Muscle of leg (tissue), 11 donors: ENCODE results near the gene SAMD8. TPM values are rescaled to one million over a fixed set of nuclear protein-coding genes. Genes with fewer than 3 reads are reported as not detected.
A peak's percentile ranks its signal among the peaks of the same experiment; 100 is the strongest.
"Not testable (repeated sequence)": the region's sequence is repeated elsewhere in the genome, so short reads cannot be mapped to it uniquely, and the experiment has no call there.

Experiments
- DNase-seq: peaks from one replicate; pipeline ENCODE4 v3.0.0; 2013
- H3K27ac ChIP-seq: one replicate; pipeline ENCODE4 v1.5.1; 2013; ENCODE audit warnings: mild to moderate bottlenecking, low read length, control low read depth
- H3K27me3 ChIP-seq: one replicate; pipeline ENCODE4 v1.6.1; 2013; ENCODE audit warnings: low read length; ENCODE audit not compliant: control insufficient read depth, insufficient read depth
- H3K36me3 ChIP-seq: one replicate; pipeline ENCODE4 v1.6.1; 2013; ENCODE audit warnings: low read length; ENCODE audit not compliant: control insufficient read depth, insufficient read depth
- H3K4me1 ChIP-seq: one replicate; pipeline ENCODE4 v1.6.1; 2013; ENCODE audit warnings: low read length; ENCODE audit not compliant: control insufficient read depth, insufficient read depth
- H3K4me3 ChIP-seq: one replicate; pipeline ENCODE4 v1.5.1; 2013; ENCODE audit warnings: low read length, control low read depth
- H3K9me3 ChIP-seq: replicated peaks from 2 replicates; pipeline ENCODE4 v1.6.1; 2013; ENCODE audit warnings: low read depth, low read length; ENCODE audit not compliant: control insufficient read depth
- WGBS: methylation state at CpG from one replicate; pipeline ENCODE4 v1.1.5; 2013; ENCODE audit warnings: missing lambda C conversion rate; ENCODE audit not compliant: insufficient coverage; 5-methylcytosine and 5-hydroxymethylcytosine counted together
- polyA plus RNA-seq, 8 donors: library from polyadenylated mRNA; unstranded; fragments of 120-200 nt; gene quantifications; one replicate each; pipeline versions ENCODE4 v1.2.1 to v1.2.3, GENCODE V29; 2013; ENCODE audit warnings: inconsistent platforms in 1 of 8, low replicate concordance in 1 of 8; ENCODE audit not compliant: insufficient read length in 8 of 8, insufficient read depth in 1 of 8
- total RNA-seq: library from RNA; stranded (reverse); fragments of 120-200 nt; gene quantifications from one replicate; pipeline ENCODE4 v1.2.4, GENCODE V29; 2013

The SAMD8 gene
- total and polyA plus RNA-seq, 9 donors: 9.2 to 15.6 (median 11.3) TPM

DNA sequence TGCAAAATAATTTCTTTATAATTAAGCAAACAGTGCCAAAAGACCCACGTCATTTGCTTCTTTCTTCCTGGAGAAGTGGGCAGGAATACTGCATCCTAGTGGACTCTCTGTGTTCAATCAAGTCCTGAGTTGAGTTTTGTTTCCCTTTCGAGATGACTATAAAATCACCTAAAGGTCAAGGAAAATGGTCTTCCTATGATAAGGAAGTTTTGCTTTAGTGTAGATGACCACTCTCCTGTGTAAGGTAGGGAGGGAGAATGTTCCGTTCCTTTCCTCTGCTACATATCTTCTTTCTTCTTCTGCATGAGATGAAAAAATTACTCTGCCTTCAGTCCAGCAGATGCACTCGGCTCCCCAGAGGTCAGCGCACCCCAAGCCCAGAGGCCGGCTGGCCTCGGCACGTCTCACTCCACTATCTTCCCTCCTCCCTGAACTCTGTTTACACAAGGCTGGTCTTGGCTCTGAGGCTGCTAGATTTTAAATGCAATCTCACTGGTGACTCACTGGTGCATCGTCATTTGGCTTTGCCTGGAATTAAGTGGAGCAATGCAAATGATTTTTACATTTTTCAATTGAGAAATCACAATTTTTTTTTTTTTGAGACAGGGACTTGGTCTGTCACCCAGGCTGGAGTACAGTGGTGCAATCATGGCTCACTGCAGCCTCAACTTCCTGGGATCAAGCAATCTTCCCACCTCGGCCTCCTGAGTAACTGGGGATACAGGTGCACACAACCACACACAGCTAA is 80.5 kb downstream of the SAMD8 start:
- Histone ChIP-seq H3K27ac (no peak overlapping the region), H3K36me3 (peaks cover 4% of the 10 kb centered on the region), H3K27me3 (no peaks in the 10 kb centered on the region), H3K4me3 (no peak overlapping the region), H3K4me1 (no peaks in the 10 kb centered on the region), H3K9me3 (no peaks in the 10 kb centered on the region)
- DNase-seq: no peak
- WGBS: 58% methylated on average over 5 of the region's 10 CpGs

DNA sequence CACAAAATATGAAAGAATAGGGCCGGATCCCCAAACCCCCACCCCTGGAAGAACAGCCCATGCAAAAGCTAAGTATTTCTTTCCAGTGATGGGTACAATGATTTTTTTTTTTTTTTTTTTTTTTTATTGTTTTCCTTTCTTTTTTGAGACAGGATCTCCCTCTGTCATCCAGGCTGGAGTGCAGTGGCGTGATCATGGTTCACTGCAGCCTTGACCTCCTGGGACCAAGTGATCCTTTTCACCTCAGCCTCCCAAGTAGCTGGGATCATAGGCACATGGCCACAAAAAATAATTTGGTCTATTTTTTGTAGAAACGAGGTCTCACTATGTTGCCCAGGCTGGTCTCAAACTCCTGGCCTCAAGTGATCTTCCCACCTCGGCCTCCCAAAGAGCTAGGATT is 83.2 kb downstream of the SAMD8 start:
- 100% methylated on average over 2 of the region's 4 CpGs for WGBS
- H3K27me3 ChIP-seq, H3K9me3 ChIP-seq, H3K4me1 ChIP-seq, H3K27ac ChIP-seq, DNase-seq, H3K4me3 ChIP-seq, H3K36me3 ChIP-seq: not testable (repeated sequence)

DNA sequence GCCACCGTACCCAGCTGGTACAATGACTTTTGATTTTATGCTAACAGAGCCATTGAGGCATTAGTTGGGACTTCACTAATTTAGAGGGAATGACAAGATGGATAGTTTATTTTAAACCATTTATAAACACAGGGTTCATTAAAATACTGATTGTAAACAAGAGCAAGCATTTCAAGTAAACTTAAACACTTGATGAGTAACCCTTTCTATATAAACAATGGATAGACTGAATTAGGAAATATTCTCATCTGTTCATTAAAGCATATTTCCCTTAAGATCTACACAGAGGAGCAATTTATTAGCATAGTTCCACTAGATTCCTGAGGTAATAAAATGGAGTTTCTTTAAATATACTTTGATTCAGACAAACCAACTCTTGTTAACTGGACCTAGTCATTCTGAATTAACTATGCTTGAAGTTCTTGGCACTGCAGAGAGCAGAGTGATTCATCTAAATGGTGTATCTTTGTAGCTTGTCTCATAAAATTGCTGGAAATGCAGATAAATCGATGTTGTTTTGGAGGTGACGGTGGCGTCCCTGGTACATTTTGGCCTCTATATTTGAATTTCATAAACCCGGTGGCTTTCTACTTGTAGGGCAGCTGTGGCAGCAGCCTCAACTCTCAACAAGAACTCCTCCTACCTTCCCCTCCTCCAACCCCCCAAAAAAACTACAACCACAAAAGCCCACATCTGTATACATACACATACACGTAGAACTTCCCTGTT is 83.7 kb downstream of the SAMD8 start:
- 100% methylated on average over 1 of the region's 6 CpGs for WGBS
- no peak overlapping the region for H3K27ac ChIP-seq
- no peak for DNase-seq
- H3K4me3 ChIP-seq: no peak overlapping the region
- H3K36me3 ChIP-seq: peaks cover 4% of the 10 kb centered on the region
- no peaks in the 10 kb centered on the region for H3K27me3 ChIP-seq
- H3K4me1 ChIP-seq: no peaks in the 10 kb centered on the region
- no peaks in the 10 kb centered on the region for H3K9me3 ChIP-seq

DNA sequence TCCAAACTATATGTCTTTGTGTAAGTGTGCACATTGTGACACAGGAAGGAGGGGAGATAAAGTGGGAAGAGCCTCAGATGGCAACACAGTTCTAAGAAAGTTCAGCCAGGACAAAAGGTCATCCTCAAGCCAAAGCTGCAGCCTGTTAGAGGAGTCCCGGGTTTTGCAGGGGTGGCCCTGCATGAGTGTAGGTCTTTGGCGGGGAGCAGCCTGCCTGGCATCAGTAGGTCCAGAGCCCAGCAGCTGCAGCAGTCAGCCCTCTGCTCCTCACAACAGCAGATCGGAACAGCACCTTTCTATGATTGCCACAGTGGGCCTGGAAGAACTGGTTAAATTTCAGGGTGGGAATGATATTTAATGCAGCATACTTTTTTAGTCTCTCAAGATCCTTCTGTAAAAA is 85.6 kb downstream of the SAMD8 start:
- Histone ChIP-seq H3K27ac (no peak overlapping the region), H3K27me3 (no peaks in the 10 kb centered on the region), H3K4me1 (no peaks in the 10 kb centered on the region), H3K36me3 (peaks cover 4% of the 10 kb centered on the region), H3K4me3 (no peak overlapping the region), H3K9me3 (no peaks in the 10 kb centered on the region)
- 86% methylated on average over 2 of the region's 3 CpGs for WGBS
- no peak for DNase-seq

DNA sequence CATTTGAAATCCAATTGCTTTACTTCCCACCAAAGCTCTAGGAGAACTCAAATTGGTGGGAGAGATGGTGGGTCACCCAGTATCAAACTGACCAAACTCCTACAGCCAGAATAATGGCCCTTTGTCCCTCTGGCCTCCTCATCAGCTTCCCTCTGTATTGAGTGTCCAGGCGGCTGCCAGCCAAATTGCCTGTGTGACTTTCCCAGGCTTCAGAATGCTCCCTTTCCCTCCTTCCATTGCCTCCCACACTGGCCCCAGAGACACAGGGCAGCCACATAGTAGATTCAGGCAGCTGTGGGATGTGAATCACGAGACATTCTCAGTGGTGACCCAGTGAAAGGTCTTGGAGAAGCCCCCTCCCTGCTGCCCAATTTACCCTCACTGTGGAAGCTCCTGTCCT is 86.5 kb downstream of the SAMD8 start:
- Histone ChIP-seq H3K4me3 (no peak overlapping the region), H3K36me3 (peaks cover 5% of the 10 kb centered on the region), H3K27ac (no peak overlapping the region), H3K4me1 (peaks cover 5% of the 10 kb centered on the region), H3K27me3 (no peaks in the 10 kb centered on the region), H3K9me3 (no peaks in the 10 kb centered on the region)
- no CpG with 5 or more reads among the region's 2 CpGs for WGBS
- no peak for DNase-seq

DNA sequence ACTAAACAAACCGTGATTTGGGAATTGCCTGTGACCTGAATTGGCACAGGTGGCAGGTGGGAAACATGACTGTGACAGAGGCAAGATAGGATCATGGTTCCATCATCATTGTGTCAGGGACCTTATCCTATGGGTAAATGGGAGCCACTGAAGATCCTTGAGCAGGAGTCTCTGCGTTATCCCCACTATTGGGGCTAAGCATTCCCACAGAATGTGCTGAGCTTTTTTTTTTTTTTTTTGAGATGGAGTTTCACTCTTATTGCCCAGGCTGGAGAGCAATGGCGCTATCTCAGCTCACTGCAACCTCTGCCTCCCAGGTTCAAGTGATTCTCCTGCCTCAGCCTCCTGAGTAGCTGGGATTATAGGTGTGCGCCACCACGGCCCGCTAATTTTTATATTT is 88.5 kb downstream of the SAMD8 start:
- not testable (repeated sequence) for H3K9me3 ChIP-seq, H3K27ac ChIP-seq, H3K27me3 ChIP-seq, H3K4me1 ChIP-seq, H3K4me3 ChIP-seq, DNase-seq, H3K36me3 ChIP-seq
- 100% methylated on average over 1 of the region's 6 CpGs for WGBS

DNA sequence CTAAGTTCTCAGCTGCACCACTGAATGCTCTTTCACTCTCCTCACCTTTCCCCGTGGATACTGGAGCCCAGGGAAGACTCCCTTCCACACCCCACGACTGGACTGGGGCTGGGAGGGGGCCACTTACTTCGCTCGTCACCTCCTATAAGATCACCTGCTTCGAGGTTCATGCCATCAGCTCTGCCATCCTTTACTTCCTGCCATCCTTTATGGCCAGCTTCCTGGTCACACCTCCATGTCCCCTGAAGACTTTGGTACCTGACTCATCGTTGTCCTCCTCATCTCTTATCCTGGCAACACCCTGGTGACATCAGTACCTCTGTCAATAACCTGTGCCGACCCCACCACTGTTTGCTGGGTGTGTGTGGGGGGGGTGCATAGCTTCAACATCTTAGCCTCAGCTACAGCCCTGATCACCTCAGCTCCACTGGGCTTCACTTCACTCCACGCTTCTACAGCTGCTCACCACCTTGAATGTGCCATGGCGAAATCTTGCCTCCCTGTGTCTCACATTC is 90.4 kb downstream of the SAMD8 start:
- Histone ChIP-seq H3K27ac (no peak overlapping the region), H3K27me3 (no peaks in the 10 kb centered on the region), H3K9me3 (no peaks in the 10 kb centered on the region), H3K4me1 (peaks cover 7% of the 10 kb centered on the region), H3K36me3 (peaks cover 2% of the 10 kb centered on the region), H3K4me3 (no peak overlapping the region)
- WGBS: 78% methylated on average over 7 of the region's 9 CpGs
- no peak for DNase-seq

DNA sequence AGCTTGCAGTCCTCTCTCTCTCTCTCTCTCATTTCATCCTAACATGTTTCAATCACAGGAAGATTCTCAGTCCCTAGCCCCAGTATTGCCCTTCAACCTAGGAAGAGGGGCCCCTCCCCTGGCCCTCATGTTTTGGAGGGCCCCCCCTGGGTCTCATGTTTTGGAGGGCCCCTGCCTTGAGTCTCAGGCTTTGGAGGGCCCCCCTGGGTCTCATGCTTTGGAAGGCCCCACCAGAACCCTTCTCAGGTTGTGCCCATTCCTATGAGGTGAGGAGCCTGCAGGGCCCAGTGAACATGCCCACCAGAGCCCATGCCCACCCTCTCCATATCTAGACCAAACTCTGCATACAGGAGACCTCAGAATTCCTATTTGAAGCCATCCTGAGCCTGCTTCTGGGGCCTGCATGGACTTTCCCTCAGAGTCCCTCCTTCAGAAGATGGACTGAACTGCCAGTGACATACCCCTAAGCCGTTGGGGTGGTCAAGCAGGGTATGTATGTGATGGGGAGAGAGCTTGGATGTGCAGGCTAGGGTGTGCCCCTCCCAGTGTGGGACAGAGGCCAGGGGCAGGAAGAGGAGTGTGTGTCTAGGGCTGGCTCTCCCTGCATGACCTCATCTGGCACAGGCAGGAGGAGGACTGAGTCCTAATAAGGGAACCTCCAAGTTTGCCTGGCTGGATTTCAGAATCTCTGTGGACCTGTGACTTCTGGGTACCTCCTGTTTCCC is 91.0 kb downstream of the SAMD8 start:
- no peak overlapping the region for H3K27ac ChIP-seq
- H3K4me3 ChIP-seq: no peak overlapping the region
- no peaks in the 10 kb centered on the region for H3K9me3 ChIP-seq
- H3K4me1 ChIP-seq: peaks cover 7% of the 10 kb centered on the region
- H3K27me3 ChIP-seq: no peaks in the 10 kb centered on the region
- no CpG with 5 or more reads among the region's 1 CpG for WGBS
- DNase-seq: peak; percentile 27
- peaks cover 2% of the 10 kb centered on the region for H3K36me3 ChIP-seq

DNA sequence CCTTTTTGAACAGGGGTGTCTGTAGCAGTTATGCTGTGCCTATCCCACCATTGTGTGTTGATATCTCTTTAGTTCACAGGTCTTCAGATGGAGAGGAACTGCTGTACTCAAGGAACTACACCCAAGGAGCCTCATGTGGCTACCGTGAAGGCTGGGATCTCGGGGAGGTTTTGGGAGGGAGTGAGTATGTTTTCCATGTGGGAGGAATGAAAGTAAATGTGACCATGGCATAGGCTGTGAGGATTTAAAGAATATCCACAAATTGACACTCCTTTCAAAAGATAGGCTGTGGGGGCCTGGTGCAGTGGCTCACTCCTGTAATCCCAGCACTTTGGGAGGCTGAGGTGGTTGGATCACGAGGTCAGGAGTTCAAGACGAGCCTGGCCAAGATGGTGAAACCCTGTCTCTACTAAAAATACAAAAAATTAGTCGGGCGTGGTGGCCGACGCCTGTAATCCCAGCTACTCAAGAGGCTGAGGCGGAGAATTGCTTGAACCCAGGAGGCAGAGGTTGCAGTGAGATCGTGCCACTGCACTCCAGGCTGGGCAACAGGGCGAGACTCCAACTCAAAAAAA is 91.7 kb downstream of the SAMD8 start:
- DNase-seq, H3K27ac ChIP-seq, H3K4me3 ChIP-seq, H3K36me3 ChIP-seq, H3K9me3 ChIP-seq, H3K27me3 ChIP-seq, H3K4me1 ChIP-seq: not testable (repeated sequence)
- WGBS: 83% methylated on average over 2 of the region's 11 CpGs

DNA sequence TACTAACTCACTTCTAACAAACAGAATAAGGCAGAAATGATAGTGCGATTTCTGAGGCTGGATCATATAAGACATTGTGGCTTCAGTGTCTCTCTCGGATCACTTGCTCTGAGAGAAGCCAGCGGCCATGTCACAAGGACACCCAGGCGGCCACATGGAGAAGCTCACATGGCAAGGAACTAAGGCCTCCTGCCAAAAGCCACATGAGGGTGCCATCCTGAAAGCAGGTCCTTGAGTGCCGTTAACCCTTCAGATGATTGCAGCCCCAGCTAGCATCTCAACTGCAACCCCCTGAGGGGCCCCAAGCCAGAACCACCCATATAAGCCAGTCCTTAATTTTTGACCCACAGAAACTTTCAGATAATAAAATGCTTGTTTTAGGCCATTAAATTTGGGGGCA is 92.3 kb downstream of the SAMD8 start:
- H3K36me3 ChIP-seq: peaks cover 2% of the 10 kb centered on the region
- no peaks in the 10 kb centered on the region for H3K9me3 ChIP-seq
- 76% methylated on average over 4 of the region's 5 CpGs for WGBS
- no peak for DNase-seq
- H3K27ac ChIP-seq: no peak overlapping the region
- H3K4me1 ChIP-seq: peaks cover 14% of the 10 kb centered on the region
- no peaks in the 10 kb centered on the region for H3K27me3 ChIP-seq
- H3K4me3 ChIP-seq: no peak overlapping the region
